NCI-H2227 (cell line): Measurements from ENCODE around the gene SH2D3A.

Experiments used
- DNase-seq: peaks from one replicate; lab custom pipeline; 2025; ENCODE audit not compliant: unreplicated experiment; lab: John Stamatoyannopoulos, UW

Gene SH2D3A

DNA sequence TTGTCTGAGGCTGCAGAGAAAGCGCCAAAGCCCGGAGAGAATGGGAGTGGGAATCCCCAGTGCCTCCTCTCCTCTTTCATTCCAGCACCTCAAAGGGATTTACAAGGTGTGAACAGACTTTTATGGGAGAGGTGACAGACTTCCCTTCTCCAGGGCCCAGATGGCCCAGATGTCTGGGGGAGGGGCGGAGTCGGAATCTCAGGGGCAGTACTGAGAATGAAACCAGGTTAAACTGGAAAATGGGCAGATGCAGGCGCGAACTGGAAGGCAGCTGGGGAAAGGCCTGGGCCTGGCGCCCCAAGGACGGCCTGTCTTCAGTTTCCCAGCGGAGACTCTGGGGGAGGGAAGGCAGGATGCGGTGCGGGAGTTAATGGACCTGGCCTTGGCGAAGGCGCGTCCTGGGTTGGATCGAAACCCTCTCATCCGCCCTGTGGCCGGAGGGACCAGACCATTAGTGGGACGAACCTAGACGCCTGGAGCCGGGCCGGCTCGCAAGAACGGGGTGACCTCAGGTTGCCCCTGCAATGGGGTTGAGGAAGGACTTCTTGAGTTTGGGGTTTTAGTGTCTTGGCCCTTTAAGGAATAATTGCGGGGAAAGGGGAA, 28.3 kb downstream of the SH2D3A start:
- no peak for DNase-seq

DNA sequence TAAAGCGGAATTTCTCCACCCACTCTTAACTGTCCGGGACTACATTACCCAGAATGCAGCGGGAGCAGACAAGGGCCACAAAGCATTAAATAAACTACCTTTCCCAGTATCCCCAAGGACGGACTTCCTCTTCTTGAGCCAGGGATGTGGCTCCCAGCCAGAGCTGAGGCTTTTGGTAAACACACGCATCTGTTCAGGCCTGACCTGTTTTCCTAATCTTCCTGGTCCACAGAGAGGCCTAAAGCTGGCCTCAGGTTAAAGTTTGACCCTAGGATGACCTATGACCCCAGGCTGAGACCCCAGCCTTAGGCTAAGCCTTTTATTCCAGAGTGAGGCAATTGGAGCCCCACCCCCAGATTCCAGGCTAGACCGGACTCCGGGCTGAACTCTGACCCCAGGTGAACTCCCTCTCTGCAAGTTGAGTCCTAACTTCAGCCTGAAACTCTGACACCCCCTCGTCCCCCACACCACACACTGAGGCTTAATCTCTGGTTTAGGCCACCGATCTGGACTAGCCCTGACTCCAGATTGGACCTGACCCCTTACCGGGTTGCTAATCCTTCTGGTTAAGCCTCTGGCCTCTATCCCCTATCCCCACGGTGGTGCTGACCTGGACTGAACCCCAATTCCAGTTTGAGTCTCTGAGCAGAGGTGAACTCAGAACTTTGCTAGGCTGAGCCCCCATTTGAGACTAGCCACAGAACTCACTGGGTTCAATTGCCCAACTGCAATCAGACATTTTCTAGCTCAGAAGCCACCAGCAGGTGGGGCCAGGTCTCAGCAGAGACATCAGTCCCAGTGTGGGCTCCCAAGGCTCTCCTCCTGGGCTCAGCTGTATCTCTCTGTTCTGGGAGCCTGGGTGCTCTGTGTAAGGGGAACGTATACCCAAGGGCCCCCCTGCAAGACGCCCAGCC, 29.1 kb downstream of the SH2D3A start:
- peak; percentile 40 for DNase-seq

DNA sequence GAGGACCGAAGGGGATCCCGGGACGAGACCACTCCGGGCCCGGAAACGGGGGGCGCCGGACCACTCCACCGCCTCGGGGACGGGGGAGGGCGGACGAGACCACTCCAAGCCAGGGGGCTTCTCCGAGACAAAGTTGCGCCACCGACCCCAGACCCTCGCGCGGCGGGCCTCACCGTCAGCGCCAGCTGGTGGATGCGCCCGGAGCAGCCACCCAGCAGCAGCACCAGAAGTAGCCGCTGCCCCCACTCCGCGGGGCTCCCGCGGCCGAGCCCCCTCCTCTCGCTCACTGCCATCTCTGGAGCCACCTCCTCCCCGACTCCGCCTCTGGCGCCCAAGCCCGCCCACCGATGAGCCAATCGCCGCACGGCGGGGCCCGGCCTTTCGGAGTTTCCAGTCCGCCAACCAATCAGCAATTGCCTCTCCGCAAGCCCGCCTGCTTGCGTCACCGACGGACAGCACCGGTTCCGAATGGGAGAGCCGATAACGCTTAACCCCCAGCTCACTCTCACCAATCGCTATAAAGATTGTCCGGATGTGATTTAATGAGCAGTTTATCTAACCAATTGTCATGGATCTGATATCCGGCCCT, 29.9 kb downstream of the SH2D3A start, which contains the start of gene GPR108:
Gene GPR108 (minus strand): TSS at position 297 of the 589 bp plus-strand sequence. CDS start 4 bp downstream, at position 293.
- peak; percentile 98 for DNase-seq

DNA sequence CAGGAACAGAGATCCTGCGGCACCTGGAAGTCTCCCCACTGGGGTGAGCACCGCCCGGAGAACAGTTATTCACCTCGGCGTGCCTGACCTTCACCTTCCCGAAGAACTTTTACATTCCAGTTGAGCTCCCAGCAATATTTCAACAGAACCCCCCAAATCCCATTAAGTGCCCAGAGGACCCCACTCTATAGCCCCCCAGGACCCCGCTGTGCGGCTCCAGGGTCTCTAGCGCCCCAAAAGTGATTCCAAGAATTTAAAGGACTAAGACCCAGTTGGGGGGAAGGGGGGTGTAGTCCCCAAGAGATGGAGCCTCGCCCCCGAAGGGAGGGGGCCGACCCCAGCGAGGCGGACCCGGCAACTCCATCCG, 30.3 kb downstream of the SH2D3A start:
- DNase-seq = no peak

DNA sequence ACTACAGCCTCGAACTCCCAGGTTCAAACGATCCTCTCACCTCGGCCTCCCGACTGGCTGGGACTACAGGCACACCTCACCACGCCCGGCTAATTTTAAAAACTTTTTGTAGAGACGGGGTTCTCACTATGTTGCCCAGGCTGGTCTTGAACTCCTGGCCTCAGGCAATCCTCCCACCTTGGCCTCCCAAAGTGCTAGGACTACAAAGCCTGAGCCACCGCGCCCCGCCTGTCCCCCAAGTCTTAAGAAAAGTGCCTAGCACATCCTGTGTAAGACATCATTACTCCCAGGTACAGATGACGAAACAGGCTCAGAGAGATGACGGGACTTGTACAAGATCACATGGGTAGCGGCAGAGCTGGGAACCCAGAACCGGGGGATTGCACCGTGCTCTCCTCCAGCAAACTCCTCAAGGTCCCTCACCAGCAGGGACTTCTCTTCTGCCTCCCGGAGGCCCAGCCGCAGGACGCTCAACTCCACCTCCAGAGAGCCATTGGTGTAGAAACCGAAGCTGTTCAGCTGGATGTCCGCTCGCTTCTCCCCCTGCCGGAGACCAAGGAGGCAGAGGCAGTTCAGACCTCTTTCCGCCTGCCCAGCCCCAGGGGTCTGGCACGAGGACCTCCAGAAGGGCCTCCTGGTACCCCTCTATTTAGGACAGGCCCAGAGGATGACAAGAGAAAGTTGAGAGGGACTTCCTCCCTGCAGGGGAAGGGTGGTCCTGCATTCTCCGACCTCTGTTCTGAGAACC, 30.9 kb downstream of the SH2D3A start:
- peak; percentile 75 for DNase-seq

DNA sequence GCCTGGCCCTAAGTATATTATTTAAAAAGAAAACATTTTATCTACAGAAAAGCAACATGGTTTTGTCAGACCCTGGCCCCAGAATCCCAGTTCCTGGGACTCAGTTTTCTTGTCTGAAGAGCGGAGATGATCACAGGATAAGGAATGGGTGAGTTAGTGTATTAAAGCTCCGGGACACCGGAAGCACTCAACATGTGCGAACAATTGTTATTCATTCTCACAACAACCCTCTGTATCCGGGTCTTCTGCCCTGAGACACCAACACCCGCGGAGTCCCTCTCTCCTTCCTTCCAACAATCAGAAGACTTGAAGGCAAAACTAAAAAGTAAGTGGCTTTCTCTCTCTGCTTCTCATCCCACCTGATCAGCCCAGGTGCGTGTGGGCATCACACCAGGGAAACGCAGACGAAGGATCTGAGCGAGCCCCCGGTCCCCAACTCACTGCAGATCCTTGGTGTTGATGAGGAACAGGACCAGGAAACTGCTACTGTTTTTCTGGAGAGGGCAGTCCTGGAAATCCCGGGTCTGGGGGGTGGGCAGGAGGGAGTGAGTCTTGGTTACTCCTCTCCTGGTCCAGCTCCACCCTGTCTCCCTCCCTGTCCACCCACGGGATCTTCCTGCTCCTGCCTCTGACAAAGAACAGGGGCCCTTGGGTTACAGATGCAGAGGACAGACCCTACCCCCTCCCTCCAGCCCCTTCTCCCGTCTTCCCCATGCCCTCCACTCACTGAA, 31.9 kb downstream of the SH2D3A start:
- DNase-seq = no peak

DNA sequence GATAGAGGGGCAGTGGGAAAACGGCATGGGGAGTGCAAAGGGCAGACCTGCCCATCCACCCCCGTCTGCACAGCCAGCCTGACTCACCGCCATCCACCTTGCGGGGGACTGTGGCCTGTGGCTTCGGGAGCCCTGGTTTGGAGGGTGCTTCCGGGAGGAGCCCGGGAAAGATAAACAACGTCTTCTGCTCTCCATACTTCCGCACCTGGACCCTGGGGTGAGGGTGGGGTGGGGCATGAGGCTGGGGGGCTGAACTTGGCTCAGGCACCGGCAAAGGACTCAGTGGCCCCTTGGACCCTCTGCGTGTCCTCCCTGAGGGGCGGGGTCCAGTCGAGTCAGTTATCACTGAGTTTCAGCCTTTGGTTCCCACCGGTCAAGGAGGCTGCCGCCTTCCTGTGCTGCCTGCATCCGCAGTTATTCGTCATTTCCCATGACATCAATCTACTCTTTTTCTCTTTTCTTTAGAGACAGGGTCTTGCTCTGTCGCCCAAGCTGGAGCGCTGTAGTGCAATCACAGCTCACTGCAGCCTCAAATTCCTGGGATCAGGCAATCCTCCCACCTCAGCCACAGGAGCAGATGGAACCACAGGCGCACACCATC, 33.0 kb downstream of the SH2D3A start:
- no peak for DNase-seq

DNA sequence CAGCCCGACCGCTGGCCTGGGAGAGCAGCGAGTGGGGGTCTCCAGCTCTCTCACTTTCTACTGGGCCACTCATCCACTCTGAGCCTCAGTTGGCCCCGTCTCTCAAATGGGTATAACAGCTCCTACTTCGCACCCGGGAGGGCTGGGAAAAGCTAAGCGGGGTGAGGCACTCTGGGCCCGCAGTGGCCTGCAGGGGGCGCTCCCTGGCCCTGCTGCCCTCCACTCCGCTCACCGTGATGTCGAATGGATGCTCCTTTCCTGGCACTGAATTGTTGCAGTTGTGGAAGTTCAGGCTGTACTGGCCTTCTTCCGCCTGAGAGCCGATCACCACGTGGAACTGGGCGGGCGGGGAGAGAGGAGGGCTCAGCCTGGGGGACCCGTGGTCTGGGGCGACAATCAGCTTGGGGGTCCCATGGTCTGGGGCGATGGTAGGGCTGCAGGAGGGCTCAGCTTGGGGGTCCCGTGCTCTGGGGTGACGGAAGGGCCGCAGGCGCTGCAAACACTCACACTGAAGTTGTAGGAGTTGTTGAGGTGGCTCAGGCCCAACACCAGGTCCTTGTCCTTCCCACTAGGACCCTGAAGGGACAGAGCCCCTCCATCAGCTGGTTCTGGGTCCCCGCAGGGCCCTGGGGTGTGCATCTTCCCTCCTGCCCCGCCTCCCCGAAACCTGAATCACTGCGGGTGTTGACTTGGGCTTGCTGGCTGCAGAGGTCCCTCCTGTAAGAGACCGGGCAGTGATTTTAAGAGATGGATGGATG, 33.7 kb downstream of the SH2D3A start:
- no peak for DNase-seq

DNA sequence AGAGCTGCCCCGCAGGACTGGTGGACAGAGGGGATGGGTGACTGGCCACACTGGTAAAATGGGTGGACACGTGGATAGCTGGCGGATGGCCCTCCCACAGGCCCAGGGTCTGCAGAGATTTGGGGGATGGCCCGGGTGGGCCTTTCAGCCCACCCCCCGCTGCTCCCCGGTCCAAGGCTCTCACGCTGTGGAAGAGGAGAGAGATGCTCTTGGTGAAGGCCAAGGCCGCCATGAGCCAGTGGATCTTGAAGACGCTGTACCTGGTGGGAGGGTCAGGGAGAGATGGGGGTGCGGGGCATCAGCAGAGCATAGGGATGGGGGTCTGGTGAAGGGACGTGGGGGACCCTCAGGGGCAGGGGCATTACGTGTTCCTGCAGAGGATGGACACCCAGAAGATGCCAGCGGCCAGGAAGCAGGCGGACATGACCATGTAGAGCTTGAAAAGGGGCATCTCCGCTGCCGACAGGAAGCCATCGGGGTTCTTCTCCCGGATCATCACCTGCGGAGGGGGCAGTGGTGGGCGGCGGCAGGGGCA, 34.4 kb downstream of the SH2D3A start:
- no peak for DNase-seq

DNA sequence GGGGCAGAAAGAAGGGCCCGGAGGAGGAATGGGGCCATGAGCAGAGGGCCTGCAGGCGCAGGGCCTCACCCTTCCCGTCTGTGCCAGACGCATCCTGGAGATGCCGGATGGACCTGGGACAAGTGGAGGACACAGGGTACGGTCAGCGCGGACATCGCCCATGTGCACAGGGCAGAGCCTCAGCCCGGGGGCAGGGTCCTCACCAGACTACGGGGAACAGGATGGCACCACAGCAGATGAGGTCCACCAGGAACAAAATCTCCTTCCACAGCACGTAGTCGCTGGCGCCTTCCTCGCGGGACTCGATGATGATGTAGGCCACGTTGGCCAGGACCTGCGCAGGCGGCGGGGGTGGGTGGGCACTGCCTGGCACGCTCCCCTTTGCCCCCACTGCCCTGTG, 35.4 kb downstream of the SH2D3A start:
- no peak for DNase-seq

DNA sequence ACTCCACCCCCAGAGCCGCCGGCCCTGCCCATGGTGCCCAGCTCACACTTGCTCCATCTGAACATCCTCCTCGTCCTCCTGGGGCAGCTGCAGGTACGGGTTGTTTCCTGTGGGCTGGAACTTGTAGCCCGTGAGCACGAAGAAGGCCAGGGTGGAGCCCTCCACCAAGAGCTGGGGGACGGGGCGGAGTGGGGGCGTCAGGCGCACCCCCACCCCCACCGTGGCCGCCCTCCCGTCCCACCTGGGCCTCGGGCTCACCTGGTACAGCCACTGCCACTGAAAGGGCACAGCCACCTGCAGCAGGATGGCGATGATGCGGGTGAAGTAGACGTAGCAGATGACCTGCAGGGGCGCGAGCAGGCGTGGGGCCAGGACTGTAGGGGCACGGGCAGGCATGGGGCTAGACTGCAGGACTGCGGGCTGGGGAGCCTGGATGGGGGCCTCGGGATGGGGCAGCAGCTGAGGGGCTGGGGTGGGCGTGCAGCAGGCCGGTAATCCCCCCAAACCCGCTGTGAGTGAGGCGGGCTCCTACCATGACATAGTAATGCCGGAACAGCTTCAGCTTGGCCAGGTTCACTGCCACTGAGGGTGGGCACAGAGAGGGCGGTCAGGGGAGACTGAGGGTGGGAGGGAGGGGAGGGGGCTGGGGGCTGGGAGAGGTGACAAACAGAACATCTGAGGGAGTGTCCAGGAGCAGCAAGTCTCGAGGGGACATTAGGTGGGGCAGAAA, 36.1 kb downstream of the SH2D3A start:
- DNase-seq = no peak

DNA sequence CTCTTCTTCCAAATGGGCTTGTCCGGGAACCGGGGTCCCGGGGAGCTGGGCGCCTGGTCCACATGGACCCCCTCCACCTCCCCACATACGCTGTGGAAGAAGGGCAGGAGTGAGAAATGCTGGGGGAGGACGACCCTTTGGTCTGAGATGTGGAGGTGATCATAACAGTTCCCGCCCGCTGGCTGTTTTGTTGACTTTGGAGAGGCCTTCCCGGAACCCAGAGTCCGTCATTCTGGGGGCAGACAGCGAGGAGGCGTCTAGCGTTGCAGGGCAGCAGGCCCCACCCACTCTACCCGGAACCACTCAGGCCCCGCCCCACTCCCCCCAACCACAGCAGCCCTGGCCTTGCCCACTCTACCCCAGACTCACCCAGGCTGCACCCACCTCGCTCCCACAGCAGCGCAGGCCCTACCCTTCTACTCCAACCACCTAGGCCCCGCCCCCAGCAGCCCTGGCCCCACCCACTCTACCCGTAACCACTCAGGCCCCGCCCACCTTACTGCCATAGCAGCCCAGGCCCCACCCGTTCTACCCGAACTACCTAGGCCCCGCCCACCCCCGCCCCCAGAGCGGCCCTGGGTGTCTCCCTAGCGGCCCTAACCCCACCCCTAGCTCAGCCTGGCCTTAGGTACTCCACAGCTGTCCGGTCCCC, 37.0 kb downstream of the SH2D3A start:
- no peak for DNase-seq

DNA sequence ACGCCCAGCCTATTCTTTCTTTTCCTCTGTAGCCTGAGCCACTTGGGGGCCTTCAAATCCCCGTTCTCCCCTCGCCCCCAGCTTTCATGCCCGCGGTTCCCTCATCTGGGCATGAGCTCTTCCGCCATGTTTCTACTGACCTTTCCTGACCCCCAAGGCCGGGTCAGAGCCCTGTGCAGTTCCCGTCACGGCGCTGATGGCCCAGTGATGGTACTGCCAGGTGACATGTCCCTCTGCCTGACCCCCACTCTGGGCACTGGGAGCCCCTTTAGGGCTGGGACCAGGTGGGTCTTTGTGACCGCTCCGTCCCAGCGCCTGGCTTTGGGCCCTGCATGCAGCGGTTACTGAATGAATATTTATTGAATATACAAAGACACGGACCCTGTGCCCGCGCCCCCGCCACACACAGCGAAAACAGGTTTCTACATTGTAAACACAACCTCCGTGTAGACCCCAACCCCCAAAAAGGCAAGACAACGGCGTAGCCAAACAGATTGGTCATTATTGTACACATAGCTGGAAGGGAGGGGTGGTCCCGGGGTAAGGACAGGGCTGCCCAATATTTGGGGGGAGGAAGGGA, 37.6 kb downstream of the SH2D3A start:
- DNase-seq = no peak

DNA sequence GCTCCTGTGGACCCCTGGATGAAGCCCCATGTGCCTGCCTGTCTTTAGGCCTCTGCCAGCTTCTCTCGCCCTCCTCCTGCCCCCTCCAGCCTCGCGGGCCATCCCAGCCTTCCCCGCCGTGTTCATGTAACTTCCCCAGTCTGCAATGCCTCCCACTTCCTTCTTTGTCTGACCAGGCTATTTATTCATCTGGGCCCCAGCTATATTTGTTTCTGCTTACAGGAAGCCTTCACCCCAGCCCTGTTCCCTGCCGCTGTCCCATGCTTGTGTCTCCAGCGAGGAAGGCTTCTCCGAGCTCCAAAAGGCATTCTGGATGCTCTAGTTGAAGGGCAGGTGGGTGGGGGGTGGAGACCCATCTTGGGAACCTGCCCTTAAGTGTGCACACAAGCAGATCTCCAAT, 38.9 kb downstream of the SH2D3A start:
- DNase-seq = no peak

DNA sequence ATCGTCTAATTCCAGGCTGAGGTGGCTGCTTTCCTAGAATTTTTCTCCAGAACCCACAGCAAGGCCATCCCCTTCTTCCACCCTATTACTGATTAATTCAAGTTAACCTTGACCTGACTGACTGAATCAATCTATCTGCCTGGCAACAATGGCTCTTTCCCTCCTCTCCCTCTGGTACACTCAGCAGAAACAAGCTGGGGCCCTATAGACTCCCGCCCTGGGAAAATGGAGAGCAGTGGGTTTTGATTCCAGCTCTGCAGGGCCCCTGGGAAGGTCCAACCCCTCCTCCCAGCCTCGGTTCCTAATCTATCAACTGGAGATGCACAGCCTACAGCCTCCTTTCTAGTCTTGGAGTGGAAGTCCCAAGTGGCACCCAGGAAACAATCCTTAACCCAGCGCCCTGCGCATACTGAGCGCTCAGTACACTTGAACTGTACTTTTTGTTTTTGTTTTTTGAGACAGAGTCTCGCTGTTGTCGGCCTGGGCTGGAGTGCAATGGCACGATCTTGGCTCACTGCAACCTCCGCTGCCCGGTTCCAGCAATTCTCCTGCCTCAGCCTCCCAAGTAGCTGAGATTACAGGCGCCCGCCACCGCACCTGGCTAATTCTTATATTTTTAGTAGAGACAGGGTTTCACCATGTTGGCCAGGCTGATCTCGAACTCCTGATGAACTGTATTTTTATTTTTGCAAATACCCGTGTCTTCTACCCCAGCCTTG, 41.6 kb downstream of the SH2D3A start:
- no peak for DNase-seq

DNA sequence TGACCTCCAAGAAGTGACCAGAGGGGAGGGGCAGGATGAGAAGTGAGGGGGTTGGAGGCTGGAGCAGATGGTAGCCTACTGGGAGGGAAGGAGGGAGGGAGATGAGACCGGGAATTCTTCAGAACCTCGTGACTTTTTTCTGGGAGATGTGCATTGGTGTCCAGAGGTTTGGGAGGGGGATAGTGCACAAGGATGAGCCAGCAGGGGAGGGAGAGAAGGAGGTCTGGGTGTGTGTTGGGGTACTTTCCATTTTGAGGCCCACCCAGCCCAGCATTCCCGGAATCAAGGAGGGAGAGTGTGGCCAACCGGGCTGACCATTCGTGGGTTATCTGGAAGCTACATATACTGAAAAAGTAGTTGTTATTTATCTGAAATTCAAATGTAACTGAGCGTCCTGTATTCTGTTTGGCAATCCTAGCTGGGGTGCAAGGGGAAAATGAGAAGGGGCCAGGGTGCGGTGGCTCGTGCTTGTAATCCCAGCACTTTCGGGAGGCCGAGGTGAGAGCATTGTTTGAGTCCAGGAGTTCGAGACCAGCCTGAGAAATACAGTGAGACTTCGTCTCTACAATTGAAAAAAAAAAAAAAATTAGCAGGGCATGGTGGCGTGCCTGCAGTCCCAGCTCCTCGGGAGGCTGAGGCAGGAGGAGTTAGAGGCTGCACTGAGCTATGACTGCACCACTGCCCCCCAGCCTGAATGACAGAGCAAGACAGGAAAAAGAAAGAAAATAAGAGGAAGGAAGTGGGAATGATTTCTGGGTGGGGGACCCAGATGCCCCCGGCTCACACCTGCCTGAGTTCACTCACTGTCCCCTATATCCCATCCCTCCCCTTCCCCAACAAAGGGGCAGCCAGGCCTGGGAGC, 42.4 kb downstream of the SH2D3A start:
- DNase-seq = no peak
